Measurements from ENCODE around the gene PLGRKT.
"Not testable (repeated sequence)": the region's sequence is repeated elsewhere in the genome, so short reads cannot be mapped to it uniquely, and the experiment has no call there.

Gene PLGRKT

DNA sequence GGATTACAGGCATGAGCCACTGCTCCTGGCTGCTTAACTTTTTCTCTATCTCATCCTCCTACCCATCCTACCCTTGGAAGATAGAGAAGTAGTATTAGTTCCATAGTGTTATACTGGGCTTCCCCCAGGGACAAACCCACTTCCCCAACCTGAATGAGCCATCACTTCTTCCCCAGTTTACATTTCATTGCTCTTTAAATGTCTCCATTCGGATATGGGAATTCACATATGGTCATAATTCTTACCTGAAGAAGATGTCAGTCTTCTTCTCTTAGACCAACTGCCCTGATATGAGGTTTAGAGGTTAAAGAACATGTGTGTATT, 14.5 kb upstream of the PLGRKT start:
- DNase-seq (ENCODE audit: low read depth in 2 of 2): no peak

DNA sequence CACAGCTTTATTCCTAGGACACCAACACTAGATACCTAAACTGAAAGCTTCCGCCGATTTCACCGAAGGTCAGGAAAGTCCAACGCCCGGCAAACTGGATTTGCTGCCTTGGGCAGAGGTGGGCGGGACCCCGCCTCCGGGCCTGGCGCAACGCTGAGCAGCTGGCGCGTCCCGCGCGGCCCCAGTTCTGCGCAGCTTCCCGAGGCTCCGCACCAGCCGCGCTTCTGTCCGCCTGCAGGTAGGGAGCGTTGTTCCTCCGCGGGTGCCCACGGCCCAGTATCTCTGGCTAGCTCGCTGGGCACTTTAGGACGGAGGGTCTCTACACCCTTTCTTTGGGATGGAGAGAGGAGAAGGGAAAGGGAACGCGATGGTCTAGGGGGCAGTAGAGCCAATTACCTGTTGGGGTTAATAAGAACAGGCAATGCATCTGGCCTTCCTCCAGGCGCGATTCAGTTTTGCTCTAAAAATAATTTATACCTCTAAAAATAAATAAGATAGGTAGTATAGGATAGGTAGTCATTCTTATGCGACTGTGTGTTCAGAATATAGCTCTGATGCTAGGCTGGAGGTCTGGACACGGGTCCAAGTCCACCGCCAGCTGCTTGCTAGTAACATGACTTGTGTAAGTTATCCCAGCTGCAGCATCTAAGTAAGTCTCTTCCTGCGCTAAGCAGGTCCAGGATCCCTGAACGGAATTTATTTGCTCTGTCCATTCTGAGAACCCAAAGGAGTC, 12.8 kb upstream of the PLGRKT start, which contains the start of gene CD274:
TSS of gene CD274 (plus strand) at position 184 of the 733 bp plus-strand sequence. CDS start 5,572 bp downstream, outside the sequence.
- peak; percentile 71 to 80 for DNase-seq (ENCODE audit: low read depth in 2 of 2)

DNA sequence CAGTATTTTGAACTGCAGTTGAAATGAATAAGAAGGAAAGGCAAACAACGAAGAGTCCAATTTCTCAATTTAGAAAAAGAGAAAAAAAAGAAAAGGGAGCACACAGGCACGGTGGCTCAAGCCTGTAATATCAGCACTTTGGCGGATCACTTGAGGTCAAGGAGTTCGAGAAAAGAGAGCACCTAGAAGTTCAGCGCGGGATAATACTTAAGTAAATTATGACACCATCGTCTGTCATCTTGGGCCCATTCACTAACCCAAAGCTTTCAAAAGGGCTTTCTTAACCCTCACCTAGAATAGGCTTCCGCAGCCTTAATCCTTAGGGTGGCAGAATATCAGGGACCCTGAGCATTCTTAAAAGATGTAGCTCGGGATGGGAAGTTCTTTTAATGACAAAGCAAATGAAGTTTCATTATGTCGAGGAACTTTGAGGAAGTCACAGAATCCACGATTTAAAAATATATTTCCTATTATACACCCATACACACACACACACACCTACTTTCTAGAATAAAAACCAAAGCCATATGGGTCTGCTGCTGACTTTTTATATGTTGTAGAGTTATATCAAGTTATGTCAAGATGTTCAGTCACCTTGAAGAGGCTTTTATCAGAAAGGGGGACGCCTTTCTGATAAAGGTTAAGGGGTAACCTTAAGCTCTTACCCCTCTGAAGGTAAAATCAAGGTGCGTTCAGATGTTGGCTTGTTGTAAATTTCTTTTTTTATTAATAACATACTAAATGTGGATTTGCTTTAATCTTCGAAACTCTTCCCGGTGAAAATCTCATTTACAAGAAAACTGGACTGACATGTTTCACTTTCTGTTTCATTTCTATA, 12.0 kb upstream of the PLGRKT start:
- no peak for DNase-seq (ENCODE audit: low read depth in 2 of 2)

DNA sequence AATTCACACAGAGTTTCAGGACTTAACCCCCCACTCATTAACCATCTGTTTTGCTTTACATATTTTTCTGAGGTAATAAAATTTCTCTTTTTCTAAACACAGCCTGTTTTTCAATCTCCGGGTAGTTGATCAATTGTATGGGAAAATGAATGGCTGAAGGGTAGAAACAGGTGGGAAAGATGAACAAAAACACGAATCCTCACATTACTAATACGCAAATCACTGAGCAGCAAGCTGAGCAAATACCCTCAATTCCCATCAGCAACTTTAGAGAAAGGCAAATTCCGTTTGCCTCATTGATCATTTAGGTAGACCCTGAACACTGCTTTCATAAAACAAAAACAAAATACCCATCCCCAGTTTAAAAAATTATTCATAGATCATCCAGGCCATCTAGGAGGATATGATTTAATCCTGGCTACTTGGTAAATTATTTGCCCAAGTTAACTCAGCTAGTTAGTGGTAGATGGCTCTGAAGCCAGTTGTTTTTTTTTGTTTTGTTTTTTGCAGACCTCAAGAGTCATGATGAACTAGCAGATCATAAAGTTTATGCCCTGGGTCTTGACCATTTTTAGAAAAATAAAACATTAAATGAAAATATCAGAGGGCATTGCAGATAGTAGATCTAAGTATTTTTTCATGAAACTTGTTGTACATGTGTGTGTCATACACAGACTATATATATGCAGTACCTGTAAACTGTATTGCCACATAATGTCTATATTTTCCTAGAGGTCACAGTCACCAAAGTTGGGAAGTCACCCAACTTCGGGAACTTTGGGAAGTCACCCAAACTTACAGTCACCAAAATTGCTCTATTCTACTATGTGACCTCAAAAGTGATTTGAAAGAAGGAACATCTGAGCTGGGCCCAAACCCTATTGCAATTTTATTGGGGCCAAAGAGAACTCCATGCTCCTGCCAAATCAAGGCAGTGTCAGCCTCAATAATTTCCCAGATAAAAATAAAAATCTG, 11.0 kb upstream of the PLGRKT start:
- no peak for DNase-seq (ENCODE audit: low read depth in 2 of 2)

DNA sequence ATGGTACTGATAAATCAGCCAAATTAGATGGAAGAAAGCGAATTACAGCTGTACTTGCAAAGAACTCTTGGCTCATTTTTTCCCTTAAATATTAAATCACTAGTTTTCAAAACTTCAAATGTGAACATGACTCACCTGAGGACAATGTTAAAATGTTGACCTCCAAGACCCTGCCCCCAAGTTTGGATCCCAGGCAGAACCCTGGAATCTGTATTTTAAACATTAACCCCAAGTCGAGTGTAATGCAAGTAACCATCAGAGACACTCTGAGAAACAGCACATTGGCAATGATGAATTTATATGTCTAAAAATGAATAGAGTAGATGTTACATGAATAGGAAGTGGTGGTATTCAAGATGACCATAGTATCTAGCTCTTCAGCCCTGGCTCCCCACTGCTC, 10.3 kb upstream of the PLGRKT start:
- no peak for DNase-seq (ENCODE audit: low read depth in 2 of 2)

DNA sequence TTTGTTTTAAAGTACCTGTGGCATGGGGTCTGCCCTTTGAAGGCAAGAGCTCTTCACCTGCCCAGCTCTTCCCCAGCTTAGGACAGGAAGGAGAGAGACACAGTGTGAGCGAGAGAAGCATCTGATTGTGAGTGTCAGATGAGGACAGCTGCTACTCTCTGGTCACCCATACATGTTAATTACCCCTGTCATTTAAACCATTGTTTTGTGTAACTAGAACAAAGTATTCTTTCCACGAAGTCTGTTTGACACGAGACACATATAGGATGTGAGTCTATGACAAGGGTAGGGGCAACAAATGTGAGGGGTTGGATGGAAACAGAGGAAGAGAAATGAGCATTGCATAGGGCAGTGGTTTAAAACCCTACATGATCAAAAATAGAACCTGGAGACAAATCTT, 9.6 kb upstream of the PLGRKT start:
- DNase-seq (ENCODE audit: low read depth in 2 of 2): no peak

DNA sequence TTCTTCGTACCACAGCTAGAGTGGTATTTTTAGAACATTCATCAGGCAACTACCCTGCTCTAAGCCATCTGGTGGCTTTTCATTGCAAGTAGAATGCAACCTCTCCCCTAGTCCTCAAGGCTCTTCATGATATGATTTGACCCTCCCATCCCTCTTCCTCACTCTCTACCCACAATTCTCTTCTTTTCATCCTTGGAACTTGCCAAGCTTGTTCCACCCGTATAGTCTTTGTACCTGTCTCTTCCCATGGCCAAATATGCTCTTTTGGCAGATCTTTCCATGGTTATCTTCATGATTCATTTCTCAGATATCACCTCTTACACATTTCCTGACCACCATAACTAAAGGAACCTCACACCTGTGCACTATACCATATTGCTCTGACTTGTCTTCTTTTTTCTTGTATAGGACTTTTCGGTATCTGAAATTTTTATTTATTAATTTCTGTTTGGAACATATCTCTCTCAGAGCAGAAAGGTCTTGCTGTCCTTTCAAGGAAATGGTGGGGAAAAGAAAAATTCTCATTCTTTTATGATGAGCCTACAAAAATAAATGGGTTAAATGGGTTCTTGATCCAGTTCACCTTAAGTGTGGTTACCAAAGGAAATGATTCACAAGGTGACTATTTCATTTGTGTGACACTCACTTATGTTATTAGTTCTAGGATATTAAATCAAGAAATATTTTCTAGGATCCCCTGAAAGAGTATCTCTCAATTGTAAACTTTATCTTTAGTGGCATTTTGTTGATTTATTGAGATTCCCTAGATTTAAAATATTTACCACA, 8.9 kb upstream of the PLGRKT start:
- no peak for DNase-seq (ENCODE audit: low read depth in 2 of 2)

DNA sequence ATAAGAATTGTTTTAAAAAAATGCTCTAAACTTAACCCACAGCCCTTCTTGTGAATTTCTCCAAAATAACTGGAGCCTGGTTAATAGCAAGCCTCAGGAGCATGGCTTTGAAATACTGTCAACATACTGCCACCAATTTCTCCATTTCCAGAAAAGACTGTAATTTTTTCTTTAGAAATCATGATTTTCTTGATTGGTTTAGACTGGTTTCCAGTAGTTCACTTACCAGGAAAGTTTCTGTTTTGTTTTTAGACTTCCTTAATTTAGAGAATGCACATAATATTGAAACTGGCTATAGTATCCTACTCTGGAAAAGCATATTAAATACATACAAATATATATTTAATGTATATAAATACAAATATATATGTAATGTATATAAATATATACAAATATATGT, 8.2 kb upstream of the PLGRKT start:
- DNase-seq (ENCODE audit: low read depth in 2 of 2): no peak

DNA sequence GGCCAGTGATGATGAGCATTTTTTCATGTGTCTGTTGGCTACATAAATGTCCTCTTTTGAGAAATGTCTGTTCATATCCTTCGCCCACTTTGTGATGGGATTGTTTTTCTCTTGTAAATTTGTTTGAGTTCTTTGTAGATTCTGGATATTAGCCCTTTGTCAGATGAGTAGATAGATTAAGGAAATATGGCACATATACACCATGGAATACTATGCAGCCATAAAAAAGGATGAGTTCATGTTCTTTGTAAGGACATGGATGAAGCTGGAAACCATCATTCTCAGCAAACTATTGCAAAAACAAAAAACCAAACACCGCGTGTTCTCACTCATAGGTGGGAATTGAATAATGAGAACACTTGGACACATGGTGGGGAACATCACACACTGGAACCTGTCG, 7.4 kb upstream of the PLGRKT start:
- DNase-seq (ENCODE audit: low read depth in 2 of 2): not testable (repeated sequence)

DNA sequence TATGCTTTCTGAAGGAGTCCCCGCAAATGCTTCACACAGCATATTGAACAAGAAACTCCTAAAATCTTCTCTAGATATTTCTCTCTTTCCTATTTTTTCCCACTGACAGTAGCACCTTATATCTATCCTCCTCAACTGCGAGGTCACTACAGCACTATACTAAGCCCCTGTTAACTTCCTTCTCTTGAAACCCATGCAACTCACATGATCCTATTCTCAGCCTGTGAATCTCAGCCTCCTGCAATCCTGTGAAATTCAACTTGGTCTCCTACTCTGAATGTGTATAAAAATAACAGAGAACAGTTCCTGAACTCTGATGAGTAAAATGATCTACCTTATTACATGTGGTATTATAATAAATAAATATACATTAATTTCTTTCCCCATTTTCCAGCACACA, 6.1 kb upstream of the PLGRKT start:
- DNase-seq (ENCODE audit: low read depth in 2 of 2): no peak

DNA sequence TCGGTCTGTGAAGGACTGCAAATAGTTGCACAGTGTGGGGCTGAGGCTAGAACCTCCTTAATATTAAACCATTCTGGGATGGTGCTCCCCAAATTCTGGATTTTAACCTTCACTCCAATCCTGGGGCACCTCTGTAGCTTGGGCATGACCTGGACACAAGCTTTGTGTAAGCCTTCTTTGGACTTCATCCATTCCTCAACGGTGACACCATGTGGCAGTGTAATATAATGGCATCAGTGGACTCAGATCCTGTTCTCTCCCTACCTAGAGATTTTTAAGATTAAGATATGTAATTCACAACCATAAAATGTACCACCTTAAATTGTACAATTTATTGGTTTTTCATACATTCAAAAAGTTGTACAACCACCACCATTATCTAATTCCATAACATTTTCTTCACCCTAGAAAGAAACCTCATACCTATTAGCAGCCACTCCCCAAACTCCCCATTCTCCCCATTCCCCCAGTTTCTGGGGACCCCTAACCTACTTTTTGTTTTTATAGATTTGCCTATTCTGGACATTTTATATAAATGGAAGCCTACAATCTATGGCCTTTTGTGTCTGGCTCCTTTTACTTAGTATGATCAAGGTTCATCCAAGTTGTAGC, 4.8 kb upstream of the PLGRKT start:
- DNase-seq (ENCODE audit: low read depth in 2 of 2): no peak

DNA sequence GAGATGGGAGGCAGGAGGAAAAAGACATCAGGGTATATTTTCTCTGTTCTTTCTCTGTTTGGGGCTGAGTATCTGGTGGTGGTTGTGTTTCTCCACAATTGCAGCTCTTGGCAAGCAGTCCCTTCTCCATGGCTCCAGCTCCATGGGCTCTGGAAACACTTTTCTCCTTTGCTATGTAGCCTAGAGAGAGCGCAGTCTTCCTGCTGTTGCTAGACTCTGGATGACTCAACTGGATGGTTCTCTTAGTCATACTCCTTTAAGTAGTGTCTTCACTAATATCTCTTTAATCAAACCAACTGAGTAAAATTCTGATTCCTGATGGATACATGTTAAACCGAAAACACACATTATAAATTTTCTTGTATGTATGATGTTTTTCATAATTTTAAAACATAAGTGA, 3.3 kb upstream of the PLGRKT start:
- no peak for DNase-seq (ENCODE audit: low read depth in 2 of 2)

DNA sequence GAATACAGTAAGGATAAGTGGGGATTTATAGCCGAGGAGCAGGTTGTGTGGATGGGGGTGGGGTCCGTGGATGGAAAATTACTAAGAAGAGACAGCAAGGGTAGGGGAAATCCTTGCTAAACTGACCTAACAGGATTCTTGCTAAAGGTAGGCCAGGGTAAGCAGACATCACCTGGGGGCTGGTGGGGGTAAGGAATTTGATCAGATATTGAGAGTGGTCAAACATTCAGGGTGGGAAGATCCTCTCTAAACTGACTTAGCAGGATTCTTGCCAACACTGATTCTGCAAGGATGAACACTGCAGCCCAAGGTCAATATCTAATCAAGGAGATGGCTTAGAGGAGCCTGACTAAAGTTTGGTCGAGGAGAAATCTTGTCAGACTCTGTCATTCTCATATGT, 2.7 kb upstream of the PLGRKT start:
- DNase-seq (ENCODE audit: low read depth in 2 of 2): no peak

DNA sequence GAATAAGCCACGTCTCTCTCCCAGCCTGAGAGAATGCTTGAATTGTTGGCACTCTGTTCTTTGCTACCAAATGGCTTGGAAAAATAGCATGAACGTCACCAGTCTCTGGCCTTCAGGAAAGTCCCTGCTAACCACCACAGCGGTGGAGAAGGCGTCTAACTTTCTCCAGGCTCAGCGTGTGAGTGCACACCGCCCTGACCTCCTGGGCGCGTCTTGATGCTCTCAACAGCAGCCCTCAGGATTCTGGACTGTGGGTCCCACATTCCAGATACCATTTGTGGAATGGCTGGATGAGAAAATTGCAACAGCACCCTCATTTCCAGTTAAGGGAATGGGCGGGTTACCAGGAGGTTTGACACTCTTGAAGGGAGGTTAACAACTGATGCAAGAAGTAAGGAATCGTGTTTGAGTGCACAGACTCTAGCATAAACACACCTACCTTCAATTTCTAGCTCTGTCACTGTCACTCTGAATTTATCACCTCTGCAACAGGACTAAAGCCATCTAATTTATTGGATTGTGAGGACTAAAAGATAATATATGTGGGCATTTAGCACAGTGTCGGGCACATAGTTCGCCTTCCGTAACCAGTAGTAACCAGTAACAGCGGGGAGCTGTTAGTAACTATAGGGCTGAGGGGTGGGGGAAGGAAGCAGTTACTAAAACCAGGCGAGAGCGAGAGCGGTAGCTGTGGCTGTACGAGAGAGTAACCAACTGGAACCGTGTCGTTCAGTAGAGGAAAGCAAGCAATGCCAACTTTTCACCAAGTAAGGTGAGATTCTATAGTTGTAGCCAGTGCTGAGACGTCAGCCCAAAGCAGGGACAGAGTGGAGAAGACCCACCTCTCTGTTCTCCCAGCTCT, 807 bp upstream of the PLGRKT start:
- peak in 1 of 2 donors; percentile 38 for DNase-seq (ENCODE audit: low read depth in 2 of 2)

DNA sequence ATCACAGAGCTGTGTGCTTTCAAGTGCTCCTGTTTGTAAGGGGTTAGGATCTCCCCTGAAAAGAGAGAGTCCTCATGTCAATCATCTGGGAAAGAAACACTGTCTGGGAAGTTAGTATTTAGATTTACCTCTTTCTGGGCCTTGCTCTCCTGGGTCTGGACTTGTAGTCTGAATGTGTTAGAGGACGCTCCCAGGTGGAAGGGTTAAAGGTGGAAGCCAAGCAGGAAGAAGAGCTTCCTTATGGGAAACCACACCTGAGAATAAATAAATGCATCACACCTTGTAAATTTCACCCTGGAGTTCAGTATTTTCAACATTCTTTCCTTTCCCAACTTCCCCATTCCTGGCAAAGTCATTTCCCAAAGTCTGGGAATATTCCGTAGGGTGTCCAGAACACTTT, 1.3 kb downstream of the PLGRKT start:
- no peak for DNase-seq (ENCODE audit: low read depth in 2 of 2)

DNA sequence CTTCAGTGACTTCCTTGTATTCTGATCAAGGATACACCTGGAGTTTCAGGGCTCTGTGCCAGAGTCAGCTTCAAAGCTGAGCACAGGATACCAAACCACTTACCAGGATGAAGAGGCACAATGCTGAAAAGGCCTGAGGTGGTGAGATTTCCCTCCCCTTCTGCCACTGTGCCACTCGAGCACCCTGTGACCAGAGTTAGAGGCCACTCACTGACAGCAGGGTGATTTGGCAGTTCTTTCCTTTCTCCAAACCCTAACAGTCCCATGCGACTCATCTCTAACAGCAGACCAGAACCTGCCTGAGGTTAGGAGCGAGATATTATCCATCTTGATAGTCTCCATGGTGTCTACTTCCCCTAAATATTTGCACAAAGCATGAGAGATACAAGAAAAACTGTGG, 1.8 kb downstream of the PLGRKT start:
- DNase-seq (ENCODE audit: low read depth in 2 of 2): no peak

DNA sequence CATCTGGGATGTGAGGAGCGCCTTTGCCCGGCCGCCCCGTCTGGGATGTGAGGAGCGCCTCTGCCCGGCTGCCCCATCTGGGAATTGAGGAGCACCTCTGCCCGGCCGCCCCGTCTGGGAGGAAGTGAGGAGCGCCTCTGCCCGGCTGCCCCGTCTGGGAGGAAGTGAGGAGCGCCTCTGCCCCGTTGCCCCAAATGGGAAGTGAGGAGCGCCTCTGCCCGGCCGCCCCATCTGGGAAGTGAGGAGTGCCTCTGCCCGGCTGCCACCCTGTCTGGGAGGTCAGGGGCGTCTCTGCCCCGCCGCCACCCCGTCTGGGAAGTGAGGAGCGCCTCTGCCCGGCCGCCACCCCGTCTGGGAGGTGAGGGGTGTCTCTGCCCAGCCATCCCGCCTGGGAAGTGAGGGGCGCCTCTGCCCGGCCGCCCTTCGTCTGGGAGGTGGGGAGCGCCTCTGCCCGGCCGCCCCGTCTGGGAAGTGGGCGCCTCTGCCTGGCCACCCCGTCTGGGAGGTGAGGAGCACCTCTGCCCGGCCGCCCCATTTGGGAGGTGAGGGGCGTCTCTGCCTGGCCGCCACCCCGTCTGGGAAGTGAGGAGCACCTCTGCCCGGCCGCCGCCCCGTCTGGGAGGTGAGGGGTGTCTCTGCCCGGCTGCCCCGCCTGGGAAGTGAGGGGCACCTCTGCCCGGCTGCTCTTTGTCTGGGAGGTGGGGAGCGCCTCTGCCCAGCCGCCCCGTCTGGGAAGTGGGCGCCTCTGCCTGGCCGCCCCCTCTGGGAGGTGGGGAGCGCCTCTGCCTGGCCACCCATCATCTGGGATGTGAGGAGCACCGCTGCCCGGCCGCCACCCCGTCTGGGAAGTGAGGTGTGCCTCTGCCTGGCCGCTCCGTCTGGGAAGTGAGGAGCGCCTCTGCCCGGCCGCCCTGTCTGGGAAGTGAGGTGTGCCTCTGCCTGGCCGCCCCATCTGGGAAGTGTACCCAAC, 3.6 kb downstream of the PLGRKT start:
- not testable (repeated sequence) for DNase-seq (ENCODE audit: low read depth in 2 of 2)

DNA sequence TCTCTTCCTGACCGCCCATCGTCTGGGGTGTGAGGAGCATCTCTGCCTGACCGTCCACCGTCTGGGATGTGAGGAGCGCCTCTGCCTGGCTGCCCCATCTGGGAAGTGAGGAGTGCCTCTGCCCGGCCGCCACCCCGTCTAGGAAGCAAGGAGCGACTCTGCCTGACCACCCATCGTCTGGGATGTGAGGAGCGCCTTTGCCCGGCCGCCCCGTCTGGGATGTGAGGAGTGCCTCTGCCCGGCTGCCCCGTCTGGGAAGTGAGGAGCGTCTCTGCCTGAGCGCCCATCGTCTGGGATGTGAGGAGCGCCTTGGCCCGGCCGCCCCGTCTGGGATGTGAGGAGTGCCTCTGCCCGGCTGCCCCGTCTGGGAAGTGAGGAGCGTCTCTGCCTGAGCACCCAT, 4.4 kb downstream of the PLGRKT start:
- not testable (repeated sequence) for DNase-seq (ENCODE audit: low read depth in 2 of 2)

DNA sequence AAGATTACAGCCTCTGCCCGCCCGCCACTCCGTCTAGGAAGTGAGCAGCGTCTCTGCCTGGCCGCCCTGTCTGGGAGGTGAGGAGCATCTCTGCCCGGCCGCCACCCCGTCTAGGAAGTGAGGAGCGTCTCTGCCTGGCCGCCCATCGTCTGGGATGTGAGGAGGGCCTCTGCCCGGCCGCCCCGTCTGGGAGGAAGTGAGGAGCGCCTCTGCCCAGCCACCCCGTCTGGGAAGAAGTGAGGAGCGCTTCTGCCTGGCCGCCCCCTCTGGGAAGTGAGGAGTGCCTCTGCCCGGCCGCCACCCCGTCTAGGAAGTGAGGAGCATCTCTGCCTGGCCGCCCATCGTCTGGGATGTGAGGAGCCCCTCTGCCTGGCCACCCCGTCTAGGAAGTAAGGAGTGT, 4.8 kb downstream of the PLGRKT start:
- DNase-seq (ENCODE audit: low read depth in 2 of 2): not testable (repeated sequence)
